Mammary epithelial cell (primary cell): ENCODE data around the gene SH2B2.

Experiments used
- CTCF ChIP-seq, 2 donors: IDR thresholded peaks in 1 of 2; conservative IDR thresholded peaks in 1 of 2; 2 replicates each; pipeline ENCODE4 v1.5.1; 2011 to 2012; ENCODE audit warnings: inconsistent platforms in 2 of 2, low read length in 2 of 2, mild to moderate bottlenecking in 2 of 2, control low read depth in 1 of 2, low read depth in 1 of 2; ENCODE audit not compliant: insufficient read depth in 1 of 2; ENCODE audit errors: extremely low read depth in 1 of 2
- EZH2 ChIP-seq: IDR thresholded peaks from 2 replicates; pipeline ENCODE4 v1.6.1; 2012; ENCODE audit warnings: low read length, inconsistent platforms, borderline replicate concordance

- TF ChIP-seq CTCF (conservative IDR thresholded peaks at IDR 0.05 in 1 of 2, IDR thresholded peaks at IDR 0.05 in 1 of 2; ENCODE audit: extremely low read depth in 1 of 2, insufficient read depth in 1 of 2, low read depth in 1 of 2, low read length in 2 of 2) (no peak), EZH2 (no peak)
These were observed 13.5 kb upstream of the SH2B2 start for GRCh38 chr7:102272917-102273748.
